Measurements from ENCODE around the gene XPNPEP3. TPM values are rescaled to one million over a fixed set of nuclear protein-coding genes. Genes with fewer than 3 reads are reported as not detected.
"Not testable (repeated sequence)": the region's sequence is repeated elsewhere in the genome, so short reads cannot be mapped to it uniquely, and the experiment has no call there.

The XPNPEP3 gene
- total RNA-seq, 1 donor = 17.4 TPM

DNA sequence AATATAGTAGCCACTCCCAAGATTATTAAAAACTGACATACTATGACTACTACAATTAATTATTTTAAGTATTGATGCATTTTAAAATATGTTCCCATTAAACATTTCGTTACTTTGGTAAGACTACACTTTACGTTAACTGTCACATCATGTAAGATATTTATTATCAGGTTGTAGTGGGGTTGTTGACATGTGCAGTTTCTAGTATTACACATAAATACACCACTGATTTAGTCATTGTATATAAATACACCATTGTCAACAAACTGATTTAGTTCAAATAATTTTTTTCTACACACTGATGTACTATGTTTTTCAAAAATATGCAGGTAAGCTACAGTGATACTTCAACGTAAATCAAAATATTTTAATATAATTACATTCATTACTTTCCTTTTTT lies 12.0 kb upstream of the XPNPEP3 start:
- TF ChIP-seq, protein P1, sequence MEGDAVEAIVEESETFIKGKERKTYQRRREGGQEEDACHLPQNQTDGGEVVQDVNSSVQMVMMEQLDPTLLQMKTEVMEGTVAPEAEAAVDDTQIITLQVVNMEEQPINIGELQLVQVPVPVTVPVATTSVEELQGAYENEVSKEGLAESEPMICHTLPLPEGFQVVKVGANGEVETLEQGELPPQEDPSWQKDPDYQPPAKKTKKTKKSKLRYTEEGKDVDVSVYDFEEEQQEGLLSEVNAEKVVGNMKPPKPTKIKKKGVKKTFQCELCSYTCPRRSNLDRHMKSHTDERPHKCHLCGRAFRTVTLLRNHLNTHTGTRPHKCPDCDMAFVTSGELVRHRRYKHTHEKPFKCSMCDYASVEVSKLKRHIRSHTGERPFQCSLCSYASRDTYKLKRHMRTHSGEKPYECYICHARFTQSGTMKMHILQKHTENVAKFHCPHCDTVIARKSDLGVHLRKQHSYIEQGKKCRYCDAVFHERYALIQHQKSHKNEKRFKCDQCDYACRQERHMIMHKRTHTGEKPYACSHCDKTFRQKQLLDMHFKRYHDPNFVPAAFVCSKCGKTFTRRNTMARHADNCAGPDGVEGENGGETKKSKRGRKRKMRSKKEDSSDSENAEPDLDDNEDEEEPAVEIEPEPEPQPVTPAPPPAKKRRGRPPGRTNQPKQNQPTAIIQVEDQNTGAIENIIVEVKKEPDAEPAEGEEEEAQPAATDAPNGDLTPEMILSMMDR (IDR thresholded peaks at IDR 0.05; ENCODE audit: insufficient read depth, low read length) = no peak
- DNase-seq (ENCODE audit: low read depth) = no peak
- no peak overlapping the region for H3K4me3 ChIP-seq (ENCODE audit: low read depth, low read length)

DNA sequence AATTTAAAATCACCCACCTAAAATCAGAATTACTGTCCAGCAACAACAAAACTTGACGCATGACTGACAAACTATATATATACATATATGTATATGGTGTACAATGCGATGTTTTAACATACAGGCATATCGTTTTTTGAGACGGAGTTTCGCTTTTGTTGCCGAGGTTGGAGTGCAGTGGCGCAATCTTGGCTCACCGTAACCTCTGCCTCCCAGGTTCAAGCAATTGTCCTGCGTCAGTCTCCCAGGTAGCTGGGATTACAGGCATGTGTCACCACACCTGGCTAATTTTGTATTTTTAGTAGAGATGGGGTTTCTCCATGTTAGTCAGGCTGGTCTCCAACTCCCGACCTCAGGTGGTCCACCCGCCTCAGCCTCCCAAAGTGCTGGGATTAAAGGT lies 11.1 kb upstream of the XPNPEP3 start:
- not testable (repeated sequence) for DNase-seq (ENCODE audit: low read depth); H3K4me3 ChIP-seq (ENCODE audit: low read depth, low read length)

DNA sequence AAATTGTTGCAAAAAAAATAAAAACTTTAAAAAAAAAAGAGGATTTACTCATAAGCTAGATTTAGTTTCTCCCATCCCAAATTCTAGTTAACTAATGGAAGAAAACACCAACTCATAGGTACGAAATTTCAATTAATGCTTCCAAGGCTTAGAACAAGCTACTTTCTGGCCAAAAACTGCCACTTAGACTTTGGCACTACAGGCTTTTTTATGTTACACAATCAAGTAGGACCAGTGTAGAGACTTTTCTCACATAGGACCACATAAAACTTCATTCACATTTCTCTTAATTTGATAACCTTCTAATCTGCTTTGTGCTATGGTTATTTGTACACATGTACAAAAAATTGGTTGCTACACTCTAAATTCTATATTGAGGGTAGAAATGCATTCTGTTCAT lies 3.6 kb upstream of the XPNPEP3 start:
- TF ChIP-seq, protein P1 (IDR thresholded peaks at IDR 0.05; ENCODE audit: insufficient read depth, low read length) = no peak
- no peak for DNase-seq (ENCODE audit: low read depth)
- peak overlapping the region; percentile 1 for H3K4me3 ChIP-seq (ENCODE audit: low read depth, low read length)

- DNase-seq (ENCODE audit: low read depth) = no peak
- TF ChIP-seq, protein P1 (IDR thresholded peaks at IDR 0.05; ENCODE audit: insufficient read depth, low read length) = no peak
- peak overlapping the region; percentile 99 for H3K4me3 ChIP-seq (ENCODE audit: low read depth, low read length)
Measured at GRCh38 chr22:40853961-40854360, 3.0 kb upstream of the XPNPEP3 start.

- H3K4me3 ChIP-seq (ENCODE audit: low read depth, low read length) = peak overlapping the region; percentile 99
- TF ChIP-seq, protein P1 (IDR thresholded peaks at IDR 0.05; ENCODE audit: insufficient read depth, low read length) = no peak
- peak; percentile 36 for DNase-seq (ENCODE audit: low read depth)
Measured at GRCh38 chr22:40855071-40855978, 1.6 kb upstream of the XPNPEP3 start.

GRCh38 chr22:40855979-40856512 lies 902 bp upstream of the XPNPEP3 start:
- peak; percentile 28 for DNase-seq (ENCODE audit: low read depth)
- H3K4me3 ChIP-seq (ENCODE audit: low read depth, low read length) = peak overlapping the region; percentile 99
- TF ChIP-seq, protein P1 (IDR thresholded peaks at IDR 0.05; ENCODE audit: insufficient read depth, low read length) = no peak

- DNase-seq (ENCODE audit: low read depth) = peak; percentile 7
- TF ChIP-seq, protein P1 (IDR thresholded peaks at IDR 0.05; ENCODE audit: insufficient read depth, low read length) = no peak
- peak overlapping the region; percentile 99 for H3K4me3 ChIP-seq (ENCODE audit: low read depth, low read length)
Measured at GRCh38 chr22:40857309-40857855, 434 bp downstream of the XPNPEP3 start.

Data from fibroblast of the aortic adventitia (primary cell).